PC-3 (cell line): ENCODE measurements around the gene CIB1.

Experiments used
- EZH2phosphoT487 ChIP-seq: fragments of 300-600 bp; sonication (generic); IDR thresholded peaks from 2 replicates; pipeline ENCODE4 v1.6.1; 2018; ENCODE audit warnings: mild to moderate bottlenecking, antibody characterized with exemption, low read length, borderline replicate concordance
- TF ChIP-seq, protein P1 (sequence below): fragments of 300-600 bp; sonication (generic); conservative IDR thresholded peaks from 2 replicates; pipeline ENCODE4 v1.5.1; 2017; ENCODE audit warnings: antibody characterized with exemption, low read depth, mild to moderate bottlenecking, low read length

- TF ChIP-seq, protein P1, sequence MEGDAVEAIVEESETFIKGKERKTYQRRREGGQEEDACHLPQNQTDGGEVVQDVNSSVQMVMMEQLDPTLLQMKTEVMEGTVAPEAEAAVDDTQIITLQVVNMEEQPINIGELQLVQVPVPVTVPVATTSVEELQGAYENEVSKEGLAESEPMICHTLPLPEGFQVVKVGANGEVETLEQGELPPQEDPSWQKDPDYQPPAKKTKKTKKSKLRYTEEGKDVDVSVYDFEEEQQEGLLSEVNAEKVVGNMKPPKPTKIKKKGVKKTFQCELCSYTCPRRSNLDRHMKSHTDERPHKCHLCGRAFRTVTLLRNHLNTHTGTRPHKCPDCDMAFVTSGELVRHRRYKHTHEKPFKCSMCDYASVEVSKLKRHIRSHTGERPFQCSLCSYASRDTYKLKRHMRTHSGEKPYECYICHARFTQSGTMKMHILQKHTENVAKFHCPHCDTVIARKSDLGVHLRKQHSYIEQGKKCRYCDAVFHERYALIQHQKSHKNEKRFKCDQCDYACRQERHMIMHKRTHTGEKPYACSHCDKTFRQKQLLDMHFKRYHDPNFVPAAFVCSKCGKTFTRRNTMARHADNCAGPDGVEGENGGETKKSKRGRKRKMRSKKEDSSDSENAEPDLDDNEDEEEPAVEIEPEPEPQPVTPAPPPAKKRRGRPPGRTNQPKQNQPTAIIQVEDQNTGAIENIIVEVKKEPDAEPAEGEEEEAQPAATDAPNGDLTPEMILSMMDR: no peak
- TF ChIP-seq EZH2phosphoT487: no peak
Observed at GRCh38 chr15:90208356-90208755, 25.4 kb downstream of the CIB1 start.
